Measurements from ENCODE around the gene ZDHHC8. TPM values are rescaled to one million over a fixed set of nuclear protein-coding genes. Genes with fewer than 3 reads are reported as not detected.

Gene ZDHHC8
- total RNA-seq, 1 donor from 2014 or later, result 35.5 TPM

DNA sequence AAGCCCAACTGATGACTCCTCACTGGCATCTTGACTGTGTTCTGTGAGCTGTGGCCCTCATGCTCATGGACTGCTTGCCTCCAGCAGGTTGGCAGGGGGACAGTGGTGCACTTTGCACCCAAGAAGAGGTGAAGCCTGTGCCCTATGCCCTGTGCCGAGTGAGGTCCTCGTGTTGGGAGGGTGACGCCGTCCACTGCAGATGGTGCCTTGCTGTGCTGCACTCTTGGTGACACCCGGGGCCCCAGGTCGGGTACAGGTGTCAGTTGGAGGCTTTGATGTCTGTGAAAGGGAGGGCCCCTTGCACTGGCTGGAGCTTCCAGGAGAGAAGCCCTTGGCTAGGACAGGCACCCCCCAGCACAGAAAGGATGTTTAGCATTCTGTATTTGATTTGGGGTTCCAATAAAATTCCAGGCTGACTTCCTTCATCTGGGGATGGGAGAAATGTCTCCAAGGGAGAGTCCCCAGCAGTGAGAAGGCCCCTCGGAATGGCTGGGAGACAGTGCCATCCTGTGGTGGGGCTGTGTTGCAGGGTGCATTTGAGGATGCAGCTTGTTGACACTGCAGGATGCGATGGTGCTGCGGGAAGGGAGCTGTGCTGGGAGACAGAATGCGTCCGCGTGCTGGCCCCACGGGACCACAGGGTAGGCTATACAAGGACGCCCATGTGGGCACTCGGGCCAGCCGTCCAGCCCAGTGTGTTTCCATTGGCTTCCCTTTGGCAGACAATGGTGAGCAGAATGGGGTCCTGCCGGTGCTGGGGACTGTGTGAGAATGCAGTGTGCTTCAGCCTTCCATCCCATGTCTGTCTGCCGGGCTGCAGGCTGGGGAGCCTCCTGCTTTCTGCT lies 2.5 kb upstream of the ZDHHC8 start:
- no peak for DNase-seq (ENCODE audit: low spot score in 2 of 2)

DNA sequence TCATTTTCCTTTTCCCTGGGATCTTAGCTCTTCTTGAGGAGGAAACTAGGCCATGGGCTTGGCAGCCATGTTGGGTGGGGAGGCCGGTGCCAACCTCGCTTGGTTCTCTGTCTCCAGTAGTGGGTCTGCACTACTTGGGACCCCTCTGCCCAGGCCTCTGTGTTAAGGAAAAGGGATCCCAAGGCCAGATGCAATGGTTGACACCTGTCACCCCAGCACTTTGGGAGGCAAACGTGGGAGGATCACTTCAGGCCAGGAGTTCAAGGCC lies 1.9 kb upstream of the ZDHHC8 start:
- no peak overlapping the region for H3K27ac ChIP-seq
- intact Hi-C loops (cut with DNase I), result loop anchor here (5.0 to 10.0 kb wide), 3 partner anchors 107 to 725 kb away; partner anchors contain the start of genes MED15, PI4KA, SNAP29 and TANGO2
- H3K9me3 ChIP-seq, result no peaks in the 10 kb centered on the region
- no peaks in the 10 kb centered on the region for H3K27me3 ChIP-seq
- H3K4me3 ChIP-seq, result no peak overlapping the region
- H3K36me3 ChIP-seq, result peaks cover 24 to 28% of the 10 kb centered on the region in 2 donors
- no peak for DNase-seq (ENCODE audit: low spot score in 2 of 2)
- peaks cover 18 to 24% of the 10 kb centered on the region in 2 donors for H3K4me1 ChIP-seq
- TF ChIP-seq, protein P1, sequence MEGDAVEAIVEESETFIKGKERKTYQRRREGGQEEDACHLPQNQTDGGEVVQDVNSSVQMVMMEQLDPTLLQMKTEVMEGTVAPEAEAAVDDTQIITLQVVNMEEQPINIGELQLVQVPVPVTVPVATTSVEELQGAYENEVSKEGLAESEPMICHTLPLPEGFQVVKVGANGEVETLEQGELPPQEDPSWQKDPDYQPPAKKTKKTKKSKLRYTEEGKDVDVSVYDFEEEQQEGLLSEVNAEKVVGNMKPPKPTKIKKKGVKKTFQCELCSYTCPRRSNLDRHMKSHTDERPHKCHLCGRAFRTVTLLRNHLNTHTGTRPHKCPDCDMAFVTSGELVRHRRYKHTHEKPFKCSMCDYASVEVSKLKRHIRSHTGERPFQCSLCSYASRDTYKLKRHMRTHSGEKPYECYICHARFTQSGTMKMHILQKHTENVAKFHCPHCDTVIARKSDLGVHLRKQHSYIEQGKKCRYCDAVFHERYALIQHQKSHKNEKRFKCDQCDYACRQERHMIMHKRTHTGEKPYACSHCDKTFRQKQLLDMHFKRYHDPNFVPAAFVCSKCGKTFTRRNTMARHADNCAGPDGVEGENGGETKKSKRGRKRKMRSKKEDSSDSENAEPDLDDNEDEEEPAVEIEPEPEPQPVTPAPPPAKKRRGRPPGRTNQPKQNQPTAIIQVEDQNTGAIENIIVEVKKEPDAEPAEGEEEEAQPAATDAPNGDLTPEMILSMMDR (IDR thresholded peaks at IDR 0.05), result no peak

More for the DNA sequence above, 2.5 kb upstream of the ZDHHC8 start:
- TF ChIP-seq, protein P1 (IDR thresholded peaks at IDR 0.05), result peak in 1 of 3 experiments; percentile 18
- Histone ChIP-seq H3K27me3 (no peaks in the 10 kb centered on the region), H3K36me3 (peaks cover 24 to 30% of the 10 kb centered on the region in 2 donors), H3K27ac (no peak overlapping the region), H3K4me1 (peaks cover 14 to 18% of the 10 kb centered on the region in 2 donors), H3K4me3 (no peak overlapping the region), H3K9me3 (no peaks in the 10 kb centered on the region)
- intact Hi-C loops (cut with DNase I), result no loop called here

DNA sequence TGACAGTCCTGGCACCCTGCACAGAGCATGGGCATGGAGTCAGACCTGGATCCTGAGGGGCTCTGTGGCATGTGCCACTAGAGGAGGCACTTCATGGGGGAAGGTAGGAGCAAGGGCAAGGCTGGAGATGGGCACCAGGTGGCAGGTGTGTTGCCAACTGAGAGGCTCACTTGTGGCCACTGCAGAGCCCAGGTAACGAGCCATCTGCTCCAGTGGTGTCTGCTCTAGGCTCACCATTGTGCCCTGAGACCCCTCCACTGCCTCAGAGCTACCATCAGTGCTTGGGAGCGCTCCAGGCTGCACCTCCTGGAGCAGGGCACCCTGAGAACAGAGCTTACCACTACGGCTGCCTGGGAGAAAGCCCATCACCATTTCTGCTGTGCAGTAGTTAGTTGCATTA lies 1.3 kb upstream of the ZDHHC8 start:
- H3K4me1 ChIP-seq, result peaks cover 21 to 30% of the 10 kb centered on the region in 2 donors
- H3K36me3 ChIP-seq, result peaks cover 20 to 21% of the 10 kb centered on the region in 2 donors
- no peaks in the 10 kb centered on the region for H3K27me3 ChIP-seq
- intact Hi-C loops (cut with DNase I), result loop anchor here (5.0 to 10.0 kb wide), 3 partner anchors 108 to 724 kb away; partner anchors contain the start of genes MED15, PI4KA, SNAP29 and TANGO2
- TF ChIP-seq, protein P1 (IDR thresholded peaks at IDR 0.05), result no peak
- peak overlapping the region; percentile 90 to 98 for H3K27ac ChIP-seq
- peak overlapping the region; percentile 82 to 100 for H3K4me3 ChIP-seq
- no peak for DNase-seq (ENCODE audit: low spot score in 2 of 2)
- H3K9me3 ChIP-seq, result no peaks in the 10 kb centered on the region

DNA sequence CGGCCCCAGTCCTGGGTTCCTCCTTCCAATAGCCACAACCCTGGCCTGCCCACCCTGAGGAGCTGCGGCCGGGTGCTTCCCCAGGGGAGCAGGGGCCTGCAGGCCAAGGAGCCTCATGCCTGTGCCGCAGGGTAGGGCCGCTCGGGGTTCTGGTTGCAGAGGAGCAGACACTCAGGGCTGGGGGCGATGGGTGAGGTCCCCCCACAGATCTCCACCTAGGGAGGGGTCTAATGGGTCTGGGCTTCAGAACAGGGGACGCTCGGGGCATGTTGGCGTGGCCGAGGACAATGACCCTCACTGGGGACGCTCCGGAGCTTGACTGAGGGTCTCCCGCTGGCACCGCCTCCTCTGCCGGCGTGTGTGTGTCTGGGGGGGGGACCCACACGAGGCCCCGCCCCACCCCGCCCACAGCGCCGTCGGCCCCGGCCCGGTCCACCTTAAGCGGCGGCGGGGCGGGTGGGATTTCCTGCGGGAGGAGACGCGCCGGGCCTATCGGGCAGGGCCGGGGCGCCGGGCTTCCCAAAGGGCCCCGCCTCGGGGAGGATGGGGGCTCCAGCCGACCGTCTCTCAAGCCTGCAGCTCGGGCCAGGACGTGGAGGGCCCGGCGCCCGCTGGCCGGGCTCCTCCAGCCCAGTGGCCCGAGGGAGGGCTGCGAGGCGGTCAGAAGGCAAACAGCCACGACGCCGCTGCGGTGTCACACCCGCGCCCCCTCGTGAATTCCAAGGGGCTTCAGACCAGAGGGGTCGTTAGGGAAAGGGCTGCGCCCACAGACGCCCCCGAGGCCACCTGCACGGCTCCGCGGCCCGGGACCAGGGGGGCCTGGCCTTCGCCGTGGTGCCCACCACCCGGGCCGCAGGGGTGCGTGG lies 640 bp upstream of the ZDHHC8 start:
- Histone ChIP-seq H3K4me1 (peaks cover 23 to 37% of the 10 kb centered on the region in 2 donors), H3K27me3 (no peaks in the 10 kb centered on the region), H3K9me3 (no peaks in the 10 kb centered on the region), H3K36me3 (peaks cover 14 to 15% of the 10 kb centered on the region in 2 donors), H3K4me3 (peak overlapping the region; percentile 82 to 100), H3K27ac (peak overlapping the region; percentile 90 to 98)
- intact Hi-C loops (cut with DNase I), result loop anchor here (1.0 to 10.0 kb wide), 4 partner anchors 14 to 724 kb away; partner anchors contain the start of genes MED15, PI4KA, SNAP29 and TANGO2
- TF ChIP-seq, protein P1 (IDR thresholded peaks at IDR 0.05), result no peak
- peak; percentile 21 to 93 for DNase-seq (ENCODE audit: low spot score in 2 of 2)

DNA sequence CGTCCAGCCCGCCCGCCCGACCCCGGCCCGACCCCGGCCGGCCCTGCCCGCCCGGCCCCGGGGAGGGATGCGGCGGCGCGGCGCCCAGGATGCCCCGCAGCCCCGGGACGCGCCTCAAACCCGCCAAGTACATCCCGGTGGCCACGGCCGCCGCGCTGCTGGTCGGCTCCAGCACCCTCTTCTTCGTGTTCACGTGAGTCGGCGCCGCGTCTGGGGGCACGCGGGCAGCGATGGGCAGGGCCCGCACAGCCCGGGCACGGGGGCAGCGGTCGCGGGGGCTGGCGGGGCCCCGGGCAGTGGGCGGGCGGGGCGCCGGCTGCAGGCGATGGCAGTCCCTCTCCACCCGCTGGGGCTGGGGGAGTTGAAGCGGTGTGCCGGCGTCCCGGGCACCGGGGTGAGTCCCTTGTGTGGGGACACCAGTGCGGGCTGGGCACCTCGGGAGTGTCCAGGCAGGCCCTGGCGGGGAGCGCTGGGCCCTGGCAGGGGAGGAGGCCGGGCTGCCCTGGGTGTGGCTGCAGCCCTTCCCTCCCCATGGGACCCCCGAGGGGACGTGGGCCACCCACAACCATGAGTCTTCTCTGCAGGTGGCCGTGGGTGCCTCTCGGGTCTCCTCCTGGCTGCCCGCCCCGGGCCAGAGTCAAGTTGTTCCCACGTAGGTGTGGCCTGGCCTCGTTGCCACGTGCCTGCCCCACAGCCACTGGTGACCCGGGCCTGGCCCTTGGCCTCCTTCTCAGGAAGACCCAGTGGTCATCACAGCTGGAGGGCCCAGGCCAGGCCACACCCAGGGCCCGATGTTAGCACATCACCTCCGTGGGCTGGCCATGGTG lies 468 bp downstream of the ZDHHC8 start:
- Histone ChIP-seq H3K4me1 (peaks cover 28 to 47% of the 10 kb centered on the region in 2 donors), H3K4me3 (peak overlapping the region; percentile 82 to 100), H3K27me3 (no peaks in the 10 kb centered on the region), H3K9me3 (no peaks in the 10 kb centered on the region), H3K27ac (peak overlapping the region; percentile 57 to 70), H3K36me3 (peaks cover 5 to 6% of the 10 kb centered on the region in 2 donors)
- intact Hi-C loops (cut with DNase I), result loop anchor here (1.0 to 10.0 kb wide), 4 partner anchors 15 to 723 kb away; partner anchors contain the start of genes MED15, PI4KA, SNAP29 and TANGO2
- DNase-seq (ENCODE audit: low spot score in 2 of 2), result no peak
- TF ChIP-seq, protein P1 (IDR thresholded peaks at IDR 0.05), result no peak
